MCF 10A (cell line): ENCODE data around the gene WNT9A. TPM values are rescaled to one million over a fixed set of nuclear protein-coding genes. Genes with fewer than 3 reads are reported as not detected.

ENCODE experiments used
- BruUV-seq: library from RNA; stranded (reverse); fragments of 400-500 nt; replicated peaks from 2 replicates; lab custom pipeline; 2021; lab: Mats Ljungman, UMichigan
- CTCF ChIA-PET: fragments of 300-600 bp; sonication (Branson Sonifier 250); formaldehyde crosslinking; extraction: SDS; loops from one replicate; lab custom pipeline; 2021; ENCODE audit warnings: antibody characterized with exemption, inconsistent platforms; lab: Yijun Ruan, JAX
- POLR2A ChIA-PET: fragments of 300-600, 350-650 bp; sonication (Branson Sonifier 250); formaldehyde crosslinking; extraction: SDS; loops from one replicate; lab custom pipeline; 2020; ENCODE audit warnings: antibody characterized with exemption, inconsistent platforms; lab: Yijun Ruan, JAX
- DNase-seq: peaks from one replicate; pipeline ENCODE4 v3.0.0-alpha.2; 2018; ENCODE audit not compliant: unreplicated experiment
- H3K27ac Mint-ChIP-seq: one replicate; pipeline ENCODE4 v1.8.0; 2022; ENCODE audit warnings: mild to moderate bottlenecking, low read depth, mixed read lengths; ENCODE audit not compliant: unreplicated experiment
- H3K27me3 Mint-ChIP-seq: one replicate; pipeline ENCODE4 v1.8.0; 2022; ENCODE audit warnings: mixed read lengths; ENCODE audit not compliant: insufficient read depth, unreplicated experiment
- H3K36me3 Mint-ChIP-seq: one replicate; pipeline ENCODE4 v1.8.0; 2022; ENCODE audit warnings: mild to moderate bottlenecking, moderate library complexity, mixed read lengths; ENCODE audit not compliant: insufficient read depth, unreplicated experiment
- H3K4me1 Mint-ChIP-seq: one replicate; pipeline ENCODE4 v1.8.0; 2022; ENCODE audit warnings: mixed read lengths; ENCODE audit not compliant: insufficient read depth, unreplicated experiment
- H3K4me3 Mint-ChIP-seq: one replicate; pipeline ENCODE4 v1.8.0; 2022; ENCODE audit warnings: mild to moderate bottlenecking, moderate library complexity, mixed read lengths; ENCODE audit not compliant: unreplicated experiment
- H3K9me3 Mint-ChIP-seq: one replicate; pipeline ENCODE4 v1.8.0; 2022; ENCODE audit warnings: mixed read lengths; ENCODE audit not compliant: unreplicated experiment
- CTCF ChIP-seq: fragments of 200-600 bp; IDR thresholded peaks from one replicate; pipeline ENCODE4 v1.8.0; 2022; ENCODE audit warnings: antibody characterized with exemption, mild to moderate bottlenecking; ENCODE audit not compliant: unreplicated experiment
- intact Hi-C: fragments of 100-400 bp; cut with micrococcal nuclease; formaldehyde crosslinking; loops from 2 replicates; pipeline ENCODE4 v1.14.1; 2022
- total RNA-seq: library from RNA; stranded (reverse); gene quantifications from 2 replicates; pipeline ENCODE4 v1.2.3, GENCODE V29; 2022

Gene WNT9A
- total RNA-seq, 1 experiment from 2014 or later, result 2.6 TPM

- ChIA-PET CTCF (interaction anchor here (1.1 kb wide), 1 partner anchor 179 kb away, joined by 3 read pairs; no protein-coding TSS in a partner anchor), POLR2A (no interaction called here)
- no peak for TF ChIP-seq CTCF
- intact Hi-C loops, result no loop called here
- H3K4me3 Mint-ChIP-seq, result no peak overlapping the region
- no TSS peak for BruUV-seq
- no peaks in the 10 kb centered on the region for H3K9me3 Mint-ChIP-seq
- peaks cover 6% of the 10 kb centered on the region for H3K36me3 Mint-ChIP-seq
- no peak for DNase-seq
- H3K27ac Mint-ChIP-seq, result no peak overlapping the region
- H3K4me1 Mint-ChIP-seq, result peaks cover 14% of the 10 kb centered on the region
- no peaks in the 10 kb centered on the region for H3K27me3 Mint-ChIP-seq
These were observed 5.6 kb downstream of the WNT9A start for GRCh38 chr1:227942021-227942715.

GRCh38 chr1:227941509-227942020 lies 6.2 kb downstream of the WNT9A start:
- Mint-ChIP-seq H3K36me3 (peaks cover 12% of the 10 kb centered on the region), H3K27me3 (no peaks in the 10 kb centered on the region), H3K9me3 (no peaks in the 10 kb centered on the region), H3K27ac (no peak overlapping the region), H3K4me3 (no peak overlapping the region), H3K4me1 (peaks cover 13% of the 10 kb centered on the region)
- BruUV-seq, result no TSS peak
- POLR2A ChIA-PET, result no interaction called here
- intact Hi-C loops, result no loop called here
- TF ChIP-seq CTCF, result no peak
- CTCF ChIA-PET, result interaction anchor here (0.7 to 1.3 kb wide), 2 partner anchors 147 to 179 kb away, joined by 3 to 5 read pairs; no protein-coding TSS in a partner anchor
- no peak for DNase-seq

DNA sequence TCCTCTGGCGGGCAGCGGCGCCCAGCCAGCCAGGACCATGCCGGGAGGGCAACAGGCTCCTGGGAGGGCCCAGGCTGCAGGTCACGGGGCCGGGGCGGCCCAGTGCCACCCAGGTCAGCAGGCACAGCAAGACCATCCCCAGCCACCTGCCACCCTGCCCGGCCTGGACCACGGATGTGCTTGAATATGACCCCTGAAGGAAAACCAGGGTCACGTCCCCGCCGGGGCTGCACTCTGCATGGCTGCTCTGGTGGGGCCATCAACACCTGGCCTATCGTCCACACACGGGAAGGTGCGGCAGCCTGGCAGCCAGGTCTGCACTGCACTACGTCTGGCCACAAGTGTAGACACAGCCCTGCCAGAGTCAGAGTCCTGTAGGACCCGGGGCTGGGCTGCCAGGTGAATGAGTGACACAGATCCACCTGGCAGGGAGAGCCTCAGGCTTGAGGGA lies 6.9 kb downstream of the WNT9A start:
- no peak for DNase-seq
- no peaks in the 10 kb centered on the region for H3K27me3 Mint-ChIP-seq
- no peak overlapping the region for H3K27ac Mint-ChIP-seq
- POLR2A ChIA-PET, result no interaction called here
- TF ChIP-seq CTCF, result no peak
- H3K9me3 Mint-ChIP-seq, result peaks cover 1% of the 10 kb centered on the region
- no TSS peak for BruUV-seq
- peaks cover 5% of the 10 kb centered on the region for H3K4me1 Mint-ChIP-seq
- H3K36me3 Mint-ChIP-seq, result peaks cover 18% of the 10 kb centered on the region
- CTCF ChIA-PET, result interaction anchor here (0.7 to 1.3 kb wide), 5 partner anchors 10 to 460 kb away, joined by 3 to 5 read pairs (median 3); no protein-coding TSS in a partner anchor
- no peak overlapping the region for H3K4me3 Mint-ChIP-seq
- intact Hi-C loops, result no loop called here
